Measurements from ENCODE around the gene ADGRG1. TPM values are rescaled to one million over a fixed set of nuclear protein-coding genes. Genes with fewer than 3 reads are reported as not detected.
A peak's percentile ranks its signal among the peaks of the same experiment; 100 is the strongest.

Gene ADGRG1
- polyA plus RNA-seq, 1 donor, result 74.1 TPM

DNA sequence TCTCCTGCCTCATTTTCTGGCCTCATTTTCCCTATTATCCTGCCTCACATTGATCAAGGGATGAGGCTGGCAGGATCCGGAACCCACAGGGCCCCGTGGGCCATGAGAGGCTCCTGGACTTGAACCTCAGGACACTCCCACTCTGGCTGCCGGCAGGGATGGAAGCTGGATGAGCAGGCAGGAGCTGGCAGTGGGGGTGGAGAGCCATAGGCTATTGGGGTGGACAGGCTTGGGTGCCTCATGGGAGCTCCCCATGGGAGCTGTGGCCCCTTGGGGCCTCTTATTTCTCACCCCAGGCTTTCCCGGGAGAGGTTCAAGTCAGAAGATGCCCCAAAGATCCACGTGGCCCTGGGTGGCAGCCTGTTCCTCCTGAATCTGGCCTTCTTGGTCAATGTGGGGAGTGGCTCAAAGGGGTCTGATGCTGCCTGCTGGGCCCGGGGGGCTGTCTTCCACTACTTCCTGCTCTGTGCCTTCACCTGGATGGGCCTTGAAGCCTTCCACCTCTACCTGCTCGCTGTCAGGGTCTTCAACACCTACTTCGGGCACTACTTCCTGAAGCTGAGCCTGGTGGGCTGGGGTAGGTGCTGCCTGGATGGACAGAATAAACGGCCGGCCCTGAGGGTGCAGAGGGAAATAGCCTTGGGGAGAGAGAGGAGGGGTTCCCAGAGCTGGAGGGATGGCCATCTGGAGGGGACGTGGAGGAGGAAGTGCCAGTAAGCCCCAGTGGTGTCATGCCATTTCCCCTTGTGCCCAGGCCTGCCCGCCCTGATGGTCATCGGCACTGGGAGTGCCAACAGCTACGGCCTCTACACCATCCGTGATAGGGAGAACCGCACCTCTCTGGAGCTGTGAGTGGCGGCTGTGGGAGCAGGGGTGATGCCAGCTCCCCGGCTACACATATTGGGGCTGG is 55.5 kb downstream of the ADGRG1 start:
- no peak for DNase-seq

DNA sequence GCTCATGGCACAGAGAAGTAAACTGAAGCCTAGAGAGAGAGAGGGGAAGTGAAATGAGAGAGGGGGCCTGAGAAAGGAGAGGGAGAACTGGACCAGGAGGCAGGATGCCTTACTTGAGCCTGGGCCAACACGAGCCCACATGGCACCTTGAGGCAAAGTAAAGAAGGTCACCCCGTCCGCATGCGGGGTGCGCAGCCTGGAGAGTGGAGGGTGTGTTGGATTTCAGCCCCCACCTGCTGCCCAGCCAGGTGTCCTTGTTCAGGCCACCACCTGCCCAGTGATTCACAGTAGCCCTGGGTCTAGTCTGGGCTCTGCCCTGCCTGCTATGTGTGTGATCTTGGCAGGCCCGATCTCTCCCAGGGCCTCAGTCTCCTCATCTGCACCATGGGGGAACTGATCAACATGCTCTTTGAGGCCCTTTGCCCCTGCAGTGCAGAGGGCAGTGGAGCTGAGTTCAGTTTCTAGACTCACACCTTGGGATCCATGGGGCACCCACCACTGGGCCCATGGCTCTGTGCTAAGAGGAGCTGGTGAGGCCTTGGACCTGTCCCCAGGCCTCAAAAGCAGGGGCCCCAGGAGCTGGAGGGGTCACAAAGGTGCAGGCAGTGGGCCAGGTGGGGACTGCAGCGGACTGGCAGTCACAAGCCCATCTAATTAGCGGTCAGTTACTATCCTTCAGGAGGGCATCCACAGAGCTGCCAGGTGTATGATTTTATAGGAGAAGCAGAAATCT is 56.4 kb downstream of the ADGRG1 start:
- DNase-seq, result no peak

DNA sequence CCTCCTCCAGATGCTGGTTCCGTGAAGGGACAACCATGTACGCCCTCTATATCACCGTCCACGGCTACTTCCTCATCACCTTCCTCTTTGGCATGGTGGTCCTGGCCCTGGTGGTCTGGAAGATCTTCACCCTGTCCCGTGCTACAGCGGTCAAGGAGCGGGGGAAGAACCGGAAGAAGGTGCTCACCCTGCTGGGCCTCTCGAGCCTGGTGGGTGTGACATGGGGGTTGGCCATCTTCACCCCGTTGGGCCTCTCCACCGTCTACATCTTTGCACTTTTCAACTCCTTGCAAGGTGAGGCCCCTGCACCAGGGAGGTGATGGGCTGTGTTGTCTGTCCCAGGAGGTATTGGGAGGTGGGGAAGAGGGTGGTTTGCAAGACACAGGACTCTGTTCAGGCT is 57.2 kb downstream of the ADGRG1 start:
- no peak for DNase-seq

DNA sequence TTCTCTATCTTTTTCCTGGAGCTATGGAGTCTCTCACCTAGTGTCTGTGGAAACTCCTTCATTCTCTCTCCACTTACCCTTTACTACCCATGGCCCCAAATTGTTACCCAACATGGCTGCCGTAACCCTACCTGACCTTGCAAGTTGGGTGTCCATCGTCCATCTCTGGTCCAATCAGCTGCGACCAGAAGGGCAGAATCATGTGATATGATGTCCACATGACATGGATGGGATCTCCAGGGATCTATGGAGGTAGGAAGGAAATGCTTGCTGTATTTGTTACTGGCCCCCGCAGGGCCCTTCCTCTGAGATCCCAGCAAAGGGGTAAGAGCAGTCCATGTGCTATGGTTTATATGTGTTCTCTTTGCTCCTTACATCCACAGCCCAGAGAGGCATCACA is 58.1 kb downstream of the ADGRG1 start:
- no peak for DNase-seq

DNA sequence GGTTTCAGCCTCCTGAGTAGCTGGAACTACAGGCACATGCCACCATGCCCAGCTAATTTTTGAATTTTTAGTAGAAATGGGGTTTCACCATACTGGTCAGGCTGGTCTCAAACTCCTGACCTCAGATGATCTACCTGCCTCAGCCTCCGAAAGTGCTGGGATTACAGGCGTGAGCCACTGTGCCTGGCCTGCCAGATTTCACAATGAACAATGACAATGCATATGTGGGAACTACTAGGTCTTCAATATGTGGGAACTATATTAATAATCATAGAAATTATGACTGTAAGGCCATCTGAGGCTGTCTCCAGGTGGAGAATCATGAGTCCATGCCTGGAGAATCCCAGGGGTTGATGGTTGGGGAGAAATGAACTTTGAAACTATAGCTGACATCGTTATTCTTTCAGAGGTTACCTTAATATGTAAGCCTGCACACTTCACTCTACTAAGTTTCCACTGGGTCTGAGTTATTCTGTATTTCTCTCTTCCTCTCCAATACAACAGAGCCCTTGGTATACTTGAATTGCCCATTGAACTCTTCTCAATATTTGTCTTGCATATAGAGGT is 59.0 kb downstream of the ADGRG1 start:
- DNase-seq, result no peak

DNA sequence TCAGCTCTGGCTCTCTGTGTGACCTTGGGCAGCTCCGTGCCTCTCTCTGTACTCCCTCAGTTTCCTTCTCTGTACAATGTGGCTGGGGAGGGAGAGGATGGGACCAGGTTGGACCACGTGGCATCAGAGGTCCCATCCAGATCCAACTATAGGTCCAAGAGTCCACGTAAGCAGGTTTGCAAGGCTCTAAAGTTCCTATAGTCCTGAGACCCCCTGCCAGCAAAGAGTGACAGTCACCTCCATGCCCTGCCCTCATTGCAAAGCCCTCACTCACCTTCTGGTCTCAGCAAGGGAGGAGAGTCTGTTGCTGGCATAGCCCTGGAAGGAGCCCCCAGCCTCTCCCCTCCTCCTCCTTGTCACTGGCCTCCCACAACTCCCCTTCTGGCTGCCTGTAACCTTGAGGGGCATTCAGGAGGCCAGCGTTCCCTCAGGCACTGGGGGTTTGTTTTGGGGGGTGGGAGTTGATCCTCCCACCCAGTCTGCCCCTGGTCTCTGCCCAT is 60.1 kb downstream of the ADGRG1 start:
- no peak for DNase-seq

DNA sequence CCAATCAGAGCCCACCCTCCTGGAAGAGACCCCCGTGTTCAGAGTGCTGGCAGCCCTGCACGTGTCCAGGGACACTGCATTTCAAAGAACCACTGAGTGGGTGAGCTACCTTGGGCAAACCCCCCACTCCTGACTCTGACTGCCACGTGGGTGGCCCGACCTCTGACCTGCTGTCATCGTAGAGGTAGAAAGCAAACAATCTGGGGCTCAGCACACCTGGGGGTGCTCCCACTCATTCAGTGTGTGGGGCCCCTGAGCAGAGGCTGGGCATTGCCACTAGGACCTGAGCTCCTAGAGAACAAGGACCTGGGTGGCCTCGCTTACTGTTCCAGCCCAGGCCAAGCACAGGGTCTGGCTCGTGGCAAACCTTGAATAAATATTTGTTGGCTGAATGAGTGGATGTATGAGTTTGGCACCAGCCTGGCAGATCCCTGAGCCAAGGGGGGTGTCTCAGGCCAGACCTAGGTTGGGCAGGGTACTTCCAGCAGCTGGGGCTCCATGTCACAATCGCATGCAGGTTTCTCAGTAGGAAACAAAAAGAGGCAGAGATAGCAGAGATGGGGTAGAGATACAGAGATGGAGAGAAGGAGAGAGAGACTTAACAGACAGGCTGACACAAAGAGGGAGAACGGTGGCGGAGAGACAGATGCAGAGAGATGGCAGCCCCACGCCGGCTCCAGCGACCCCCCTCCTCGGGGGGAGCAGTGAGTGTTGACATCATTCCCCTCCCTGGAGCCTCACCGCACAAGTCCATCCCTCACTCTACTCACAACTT is 60.7 kb downstream of the ADGRG1 start:
- DNase-seq, result no peak

DNA sequence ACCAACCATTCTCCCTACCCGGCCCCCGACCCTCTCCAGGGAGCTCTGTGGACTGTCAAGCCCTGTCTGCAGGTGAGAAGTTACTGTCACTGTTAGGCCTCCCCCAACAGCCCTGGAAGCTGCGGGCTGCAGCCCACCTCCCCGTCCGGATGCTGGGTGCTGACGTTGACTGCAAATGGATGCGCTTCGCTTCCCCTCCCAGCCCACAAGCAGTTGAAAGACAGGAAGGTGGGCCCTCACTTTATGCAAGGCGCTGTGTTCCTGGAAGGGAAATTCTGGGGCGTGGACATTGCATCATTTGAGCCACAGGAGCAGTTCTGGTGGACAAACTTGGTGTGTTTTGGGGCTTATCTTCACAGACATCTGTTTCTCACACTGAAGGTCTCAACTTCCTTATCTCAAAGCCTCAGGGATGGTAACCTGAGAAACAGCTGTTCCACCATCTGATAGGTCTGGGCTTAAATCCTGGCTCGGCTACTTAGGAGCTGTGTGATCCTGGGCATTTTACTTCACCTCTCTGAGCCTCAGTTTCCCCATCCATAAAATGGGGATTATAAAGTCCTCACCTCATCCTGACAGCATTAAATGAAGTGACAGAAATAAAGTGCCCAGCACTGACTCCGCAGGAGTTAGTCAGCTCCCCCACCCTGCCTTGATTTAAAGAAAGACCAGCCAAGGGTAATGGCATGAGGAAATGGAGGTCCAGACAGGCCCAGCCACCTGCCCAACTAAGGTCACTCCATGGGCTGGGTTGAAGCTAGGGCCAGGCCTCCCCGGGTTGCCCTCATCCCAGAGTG is 61.5 kb downstream of the ADGRG1 start:
- no peak for DNase-seq

DNA sequence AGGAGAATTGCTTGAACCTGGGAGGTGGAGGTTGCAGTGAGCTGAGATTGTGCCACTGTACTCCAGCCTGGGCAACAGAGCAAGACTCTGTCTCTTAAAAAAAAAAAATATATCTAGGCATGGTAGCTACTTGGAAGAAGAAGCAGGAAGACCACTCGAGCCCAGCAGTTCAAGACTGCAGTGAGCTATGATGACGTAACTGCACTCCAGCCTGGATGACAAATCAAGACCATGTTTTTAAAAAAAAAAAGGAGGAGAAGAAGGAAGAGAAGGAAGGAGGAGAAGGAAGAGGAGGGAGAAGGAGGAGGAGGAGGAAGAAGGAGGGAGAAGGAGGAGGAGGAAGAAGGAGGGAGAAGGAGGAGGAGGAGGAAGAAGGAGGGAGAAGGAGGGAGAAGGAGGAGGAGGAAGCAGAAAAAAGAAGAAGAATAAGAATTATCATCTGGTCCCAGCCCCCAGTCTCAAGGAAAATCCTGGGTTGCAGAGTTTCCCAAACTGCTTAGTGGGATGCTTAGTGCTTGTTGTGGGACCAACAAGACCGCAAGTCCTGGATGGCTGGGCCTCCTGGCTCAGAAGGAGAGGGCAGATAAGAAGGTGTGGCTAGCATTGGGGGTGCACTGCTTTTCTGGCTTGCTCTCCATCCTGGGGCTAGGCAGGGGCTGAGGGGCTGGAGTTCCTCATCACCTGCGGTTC is 62.5 kb downstream of the ADGRG1 start:
- DNase-seq, result no peak

DNA sequence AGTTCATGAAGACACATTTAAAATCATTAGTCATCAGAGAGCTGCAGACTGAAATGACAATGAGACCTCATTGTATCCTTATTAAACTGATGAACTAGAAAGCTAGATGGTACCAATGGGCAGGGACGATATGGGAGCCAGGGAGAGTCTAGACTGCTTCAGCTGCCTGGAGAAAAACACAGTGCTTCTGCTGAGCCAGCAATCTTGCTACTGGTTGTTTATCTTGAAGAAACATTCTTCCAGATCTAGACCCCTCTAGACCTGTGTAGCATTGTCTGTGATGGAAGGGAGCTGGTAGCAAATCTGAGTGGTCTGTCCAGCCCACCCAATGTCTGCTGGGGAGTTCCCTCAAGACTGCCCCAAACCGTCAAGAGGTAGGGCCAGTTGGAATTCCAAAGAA is 64.2 kb downstream of the ADGRG1 start:
- no peak for DNase-seq

DNA sequence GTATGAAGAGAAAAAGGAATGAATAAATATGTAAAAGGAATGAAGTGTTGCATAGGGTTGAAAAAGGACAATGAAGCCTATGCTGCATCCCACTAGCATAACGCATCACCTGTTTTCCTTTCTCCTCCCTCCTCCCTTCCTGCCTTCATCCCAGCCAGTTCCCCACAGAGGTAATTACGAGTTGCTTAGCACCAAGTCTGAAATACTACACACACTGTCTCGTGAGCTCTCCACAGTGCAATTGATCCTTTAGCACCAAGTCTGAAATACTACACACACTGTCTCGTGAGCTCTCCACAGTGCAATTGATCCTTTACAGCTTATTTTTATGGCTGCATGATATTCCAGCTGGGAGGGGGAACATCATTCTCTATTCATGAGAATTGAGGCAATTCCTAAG is 65.1 kb downstream of the ADGRG1 start:
- no peak for DNase-seq

DNA sequence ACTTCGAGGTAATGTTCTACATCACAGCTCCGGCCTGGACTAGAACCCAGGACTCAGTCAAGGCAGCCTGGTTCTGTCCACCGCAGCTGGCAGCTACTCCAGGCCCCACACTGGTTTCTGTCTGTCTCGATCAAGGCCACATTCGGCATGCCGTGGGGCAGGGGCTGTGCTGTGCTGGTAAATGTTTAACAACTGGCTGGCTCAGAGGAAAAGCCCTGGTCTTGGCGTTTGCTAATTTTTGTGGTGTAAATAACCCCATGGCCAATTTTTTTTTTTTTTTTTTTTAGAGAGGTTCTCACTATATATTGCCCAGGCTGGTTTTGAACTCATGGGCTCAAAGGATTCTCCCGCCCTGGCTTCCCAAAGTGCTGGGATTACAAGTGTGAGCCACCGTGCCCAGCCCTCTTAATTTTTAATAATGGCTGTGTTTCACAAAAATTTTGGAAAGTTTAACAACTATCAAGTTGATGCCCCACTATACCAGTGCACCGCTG is 65.8 kb downstream of the ADGRG1 start:
- DNase-seq, result no peak

DNA sequence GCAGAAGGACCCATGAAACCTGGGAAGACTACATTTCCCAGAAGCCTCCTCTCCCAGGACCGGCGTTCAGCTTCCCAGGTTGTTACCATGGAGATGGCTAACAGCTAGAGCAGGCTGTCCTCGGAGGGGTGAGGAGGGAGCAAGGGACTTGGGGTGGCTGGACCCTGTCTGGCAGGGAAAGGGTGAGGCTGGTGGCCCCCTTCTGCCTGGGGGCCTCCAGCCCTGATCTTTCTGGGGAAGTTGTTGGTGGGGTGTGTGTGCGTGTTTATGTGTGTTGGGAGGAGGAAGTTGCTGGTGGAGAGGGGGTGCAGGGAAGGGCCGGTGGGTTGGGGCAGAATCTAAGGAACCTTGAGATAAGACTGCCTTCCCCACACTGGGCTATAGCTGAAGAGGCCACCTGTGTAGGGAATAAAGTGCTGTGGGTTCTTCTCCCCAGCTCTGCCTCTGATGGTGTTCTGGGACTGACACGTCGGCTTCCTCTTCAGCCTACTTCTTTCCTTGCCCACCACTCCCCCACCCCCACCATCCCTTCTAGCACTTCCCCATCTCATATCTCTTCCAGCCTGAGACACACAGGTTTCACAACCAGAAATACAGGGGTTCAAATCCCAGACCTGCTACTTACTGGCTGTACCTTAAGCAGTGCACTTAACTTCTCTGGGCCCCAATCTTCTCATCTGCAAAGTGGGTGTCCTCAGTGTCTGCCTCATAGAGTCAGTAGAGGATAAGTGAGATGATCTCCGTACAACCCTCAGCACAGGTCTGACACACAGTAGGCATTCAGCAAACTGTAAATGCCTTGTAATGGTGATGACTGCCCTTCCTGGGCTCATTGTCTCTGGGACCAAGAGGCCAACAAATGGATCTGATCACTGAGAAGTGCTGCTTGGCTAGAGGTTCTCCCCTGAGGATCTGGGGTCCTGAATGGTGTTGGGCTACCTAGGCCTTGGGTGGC is 66.6 kb downstream of the ADGRG1 start, which contains the start of gene DRC7:
Gene DRC7, plus strand, starts transcription at position 82 of the 955 bp plus-strand sequence. CDS start 3,144 bp downstream, outside the sequence.
- peak; percentile 71 for DNase-seq

DNA sequence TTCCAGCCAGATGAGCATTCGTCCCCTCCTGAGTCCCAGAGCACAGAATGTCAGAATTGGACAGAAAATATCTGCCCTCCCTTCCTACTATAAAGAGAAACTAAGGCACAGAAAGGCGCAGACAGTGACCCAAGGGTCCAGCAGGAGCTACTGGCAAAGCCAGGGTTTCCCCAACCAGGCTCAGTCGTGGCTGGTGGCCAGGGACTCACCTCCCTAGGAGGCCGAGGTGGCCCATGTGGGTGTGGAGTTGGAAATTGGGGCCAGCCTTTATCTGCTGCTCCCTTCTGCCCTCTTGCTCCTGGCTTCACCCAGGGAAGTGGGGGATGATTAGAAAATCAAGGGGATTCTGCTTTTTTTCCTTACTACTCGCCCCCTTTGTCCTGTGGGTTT is 67.2 kb downstream of the ADGRG1 start:
- DNase-seq, result no peak

DNA sequence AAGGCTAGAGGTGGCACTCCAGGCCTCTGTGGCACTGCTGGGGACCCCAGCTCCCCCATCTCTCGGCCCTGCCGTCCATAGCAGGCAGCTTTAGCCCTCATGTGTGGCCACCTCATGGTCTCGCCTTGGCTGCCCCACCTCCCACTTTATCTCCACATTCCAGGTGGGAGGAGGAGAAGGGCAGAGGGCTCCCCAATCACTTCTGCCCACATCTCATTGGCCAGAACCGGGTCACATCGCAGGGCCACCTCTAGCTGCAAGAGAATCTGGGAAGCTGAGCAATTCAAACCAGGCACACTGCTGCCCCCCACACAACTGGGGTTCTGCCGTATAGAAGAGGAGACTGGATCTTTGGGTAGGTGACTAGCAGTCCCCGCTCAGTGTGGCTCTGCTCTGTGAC is 67.8 kb downstream of the ADGRG1 start:
- no peak for DNase-seq

DNA sequence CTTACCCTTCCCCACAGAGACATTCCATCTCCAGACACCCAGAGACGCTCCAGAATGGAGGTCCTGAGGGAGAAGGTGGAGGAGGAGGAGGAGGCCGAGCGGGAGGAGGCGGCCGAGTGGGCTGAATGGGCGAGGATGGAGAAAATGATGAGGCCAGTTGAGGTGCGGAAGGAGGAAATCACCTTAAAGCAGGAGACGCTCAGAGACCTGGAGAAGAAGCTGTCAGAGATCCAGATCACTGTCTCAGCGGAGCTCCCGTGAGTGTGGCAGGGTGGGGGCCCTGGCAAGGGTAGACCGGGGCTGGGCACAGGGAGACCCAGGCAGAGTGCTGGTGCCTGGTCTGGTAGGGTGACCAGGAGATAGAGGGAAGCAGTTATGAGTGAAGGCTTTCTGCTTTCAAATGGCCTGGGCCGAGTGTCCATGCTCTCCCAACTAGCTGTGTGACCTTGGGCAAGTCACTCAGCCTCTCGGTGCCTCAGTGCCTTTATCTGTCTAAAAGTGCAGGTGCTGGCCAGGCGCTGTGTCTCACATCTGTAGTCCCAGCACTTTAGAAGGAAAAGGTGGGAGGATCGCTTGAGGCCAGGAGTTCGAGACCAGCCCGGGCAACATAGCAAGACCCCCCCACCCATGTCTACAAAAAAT is 69.6 kb downstream of the ADGRG1 start:
- DNase-seq, result no peak

DNA sequence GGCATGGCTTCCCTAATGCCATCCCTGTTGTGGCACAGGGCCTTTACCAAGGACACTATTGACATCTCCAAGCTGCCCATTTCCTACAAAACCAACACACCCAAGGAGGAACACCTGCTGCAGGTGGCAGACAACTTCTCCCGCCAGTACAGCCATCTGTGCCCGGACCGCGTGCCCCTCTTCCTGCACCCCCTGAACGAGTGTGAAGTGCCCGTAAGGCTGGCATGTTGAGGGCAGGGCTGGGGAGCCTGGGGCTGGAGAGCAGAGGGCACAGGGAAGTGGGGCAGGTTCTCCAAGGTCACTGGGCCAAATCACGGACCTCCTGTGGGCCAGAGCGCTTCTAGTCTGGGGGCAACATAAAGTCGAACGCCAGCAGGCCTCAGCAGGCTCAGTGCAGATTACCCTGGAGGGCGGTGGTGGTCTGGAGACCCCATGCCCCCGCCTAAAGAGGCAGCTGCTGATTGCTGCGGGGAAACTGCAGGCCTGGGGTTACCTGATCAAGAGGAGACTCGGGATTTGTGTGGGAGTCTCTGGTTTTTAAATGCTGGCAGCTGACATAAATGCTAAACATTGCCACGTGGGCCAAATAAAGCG is 70.5 kb downstream of the ADGRG1 start:
- no peak for DNase-seq

DNA sequence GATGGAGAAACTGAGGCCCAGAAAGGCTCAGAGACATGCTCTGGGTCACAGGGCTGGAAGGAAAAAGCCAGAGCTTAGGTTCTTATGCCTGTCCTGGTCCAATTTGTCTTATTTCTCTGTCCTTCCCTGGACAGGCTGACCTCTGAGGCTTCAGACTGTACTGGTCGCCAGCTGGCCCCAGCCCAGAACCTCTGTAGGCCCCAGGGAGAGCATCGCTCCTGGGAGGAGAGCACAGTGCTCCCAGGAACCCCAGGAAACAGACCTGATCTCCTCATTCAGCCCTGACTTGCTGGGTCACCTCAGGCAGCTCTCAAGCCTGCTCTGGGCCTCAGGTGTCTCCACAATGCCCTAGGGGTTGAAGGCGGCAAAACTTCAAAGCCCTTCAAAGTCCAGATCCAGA is 71.1 kb downstream of the ADGRG1 start:
- DNase-seq, result no peak

Measured in left kidney (tissue), 2 donors.